ENCODE measurements around the gene SLC6A3. TPM values are rescaled to one million over a fixed set of nuclear protein-coding genes. Genes with fewer than 3 reads are reported as not detected.
"Not testable (repeated sequence)": the region's sequence is repeated elsewhere in the genome, so short reads cannot be mapped to it uniquely, and the experiment has no call there.

The SLC6A3 gene
- polyA plus RNA-seq, 4 donors = 0.03 to 0.30 TPM; not detected in 2

- H3K4me1 ChIP-seq (ENCODE audit: control insufficient read depth in 3 of 3, insufficient read depth in 2 of 3, low read depth in 1 of 3, low read length in 2 of 3) = no peaks in the 10 kb centered on the region
- no peak overlapping the region for H3K4me3 ChIP-seq (ENCODE audit: low read depth in 1 of 3, low read length in 3 of 3)
- peaks cover 0 to 13% (median 11%) of the 10 kb centered on the region in 3 donors for H3K27me3 ChIP-seq (ENCODE audit: control insufficient read depth in 3 of 3, insufficient read depth in 3 of 3, low read length in 3 of 3)
- FAIRE-seq (no peak), DNase-seq (peak in 1 of 2 donors; percentile 14)
- H3K9me3 ChIP-seq (ENCODE audit: control insufficient read depth in 2 of 2, insufficient read depth in 1 of 2, low read depth in 1 of 2, low read length in 1 of 2) = no peaks in the 10 kb centered on the region
- H3K36me3 ChIP-seq (ENCODE audit: control insufficient read depth in 3 of 3, insufficient read depth in 2 of 3, low read depth in 1 of 3, low read length in 3 of 3) = no peaks in the 10 kb centered on the region
- no peak overlapping the region for H3K27ac ChIP-seq (ENCODE audit: low read depth in 1 of 3, low read length in 2 of 3)
- WGBS, 3 donors = 30 to 46% (median 39%) methylated on average over 5 to 6 of the region's 6 CpGs
Measured at GRCh38 chr5:1363160-1363559, 82.1 kb downstream of the SLC6A3 start.

DNA sequence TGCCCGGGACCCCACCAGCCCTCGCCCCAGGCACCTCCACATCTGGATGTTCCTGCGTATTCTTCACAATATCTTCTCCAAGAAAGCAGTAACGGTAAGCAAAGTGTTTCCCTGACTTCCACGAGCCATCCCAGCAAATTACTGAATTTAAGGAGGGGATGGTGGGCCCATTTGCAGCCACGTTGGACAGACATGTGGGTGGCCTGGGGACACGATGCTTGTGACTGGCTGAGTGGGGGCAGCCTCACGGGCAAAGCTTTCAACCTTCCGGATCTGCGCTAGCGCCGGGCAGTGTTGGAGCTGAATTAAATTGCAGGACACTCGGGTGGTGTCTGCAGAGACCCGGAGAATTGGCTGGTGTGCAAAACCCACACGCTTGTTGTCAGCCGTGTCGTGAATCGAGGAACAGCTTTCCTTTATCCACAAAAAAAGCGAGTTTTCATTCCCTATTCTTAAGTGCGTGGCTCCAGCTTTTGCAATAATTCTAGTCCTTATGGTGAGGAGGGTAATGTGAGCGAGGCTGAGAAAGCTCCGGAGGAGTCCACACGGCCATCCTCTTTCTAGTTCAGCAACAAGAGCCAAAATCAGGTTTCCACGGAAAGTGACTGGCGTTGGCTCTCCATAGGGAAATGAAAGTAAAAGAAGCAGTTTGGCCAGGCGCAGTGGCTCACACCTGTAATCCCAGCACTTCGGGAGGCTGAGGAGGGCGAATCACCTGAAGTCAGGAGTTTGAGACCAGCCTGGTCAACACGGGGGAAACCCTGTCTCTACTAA, 82.8 kb downstream of the SLC6A3 start:
- no peaks in the 10 kb centered on the region for H3K36me3 ChIP-seq (ENCODE audit: control insufficient read depth in 3 of 3, insufficient read depth in 2 of 3, low read depth in 1 of 3, low read length in 3 of 3)
- no peaks in the 10 kb centered on the region for H3K4me1 ChIP-seq (ENCODE audit: control insufficient read depth in 3 of 3, insufficient read depth in 2 of 3, low read depth in 1 of 3, low read length in 2 of 3)
- DNase-seq = peak in 1 of 2 donors; percentile 23
- H3K27me3 ChIP-seq (ENCODE audit: control insufficient read depth in 3 of 3, insufficient read depth in 3 of 3, low read length in 3 of 3) = peaks cover 0 to 13% (median 11%) of the 10 kb centered on the region in 3 donors
- no peak overlapping the region for H3K4me3 ChIP-seq (ENCODE audit: low read depth in 1 of 3, low read length in 3 of 3)
- no peak overlapping the region for H3K27ac ChIP-seq (ENCODE audit: low read depth in 1 of 3, low read length in 2 of 3)
- H3K9me3 ChIP-seq (ENCODE audit: control insufficient read depth in 2 of 2, insufficient read depth in 1 of 2, low read depth in 1 of 2, low read length in 1 of 2) = no peaks in the 10 kb centered on the region
- WGBS, 3 donors = 63 to 78% (median 71%) methylated on average over 29 of the region's 29 CpGs
- no peak for FAIRE-seq

DNA sequence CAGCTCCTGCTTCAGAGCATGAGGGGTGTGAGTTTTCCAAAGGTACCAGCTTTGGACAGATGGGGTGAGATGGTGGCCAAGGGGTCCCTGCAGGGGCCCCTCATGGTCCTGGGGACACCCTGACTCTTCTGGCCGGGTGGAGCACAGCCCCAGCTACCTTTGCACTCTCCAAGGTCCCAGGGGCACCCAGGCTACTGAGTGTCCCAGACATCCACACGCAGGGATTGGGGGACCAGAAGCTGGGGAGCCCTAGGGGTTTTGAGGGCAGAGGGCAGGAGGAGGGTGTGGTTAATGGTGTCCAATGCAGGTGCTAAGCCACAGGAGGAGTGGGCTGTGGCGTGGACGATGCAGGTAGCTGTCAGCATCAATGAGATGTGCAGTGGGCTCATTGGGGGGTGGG, 84.4 kb downstream of the SLC6A3 start:
- FAIRE-seq = no peak
- WGBS, 3 donors = 73 to 83% (median 73%) methylated on average over 4 of the region's 4 CpGs
- no peaks in the 10 kb centered on the region for H3K9me3 ChIP-seq (ENCODE audit: control insufficient read depth in 2 of 2, insufficient read depth in 1 of 2, low read depth in 1 of 2, low read length in 1 of 2)
- H3K27ac ChIP-seq (ENCODE audit: low read depth in 1 of 3, low read length in 2 of 3) = no peak overlapping the region
- no peaks in the 10 kb centered on the region for H3K4me1 ChIP-seq (ENCODE audit: control insufficient read depth in 3 of 3, insufficient read depth in 2 of 3, low read depth in 1 of 3, low read length in 2 of 3)
- DNase-seq = no peak
- no peaks in the 10 kb centered on the region for H3K36me3 ChIP-seq (ENCODE audit: control insufficient read depth in 3 of 3, insufficient read depth in 2 of 3, low read depth in 1 of 3, low read length in 3 of 3)
- no peak overlapping the region for H3K4me3 ChIP-seq (ENCODE audit: low read depth in 1 of 3, low read length in 3 of 3)
- H3K27me3 ChIP-seq (ENCODE audit: control insufficient read depth in 3 of 3, insufficient read depth in 3 of 3, low read length in 3 of 3) = peaks cover 0 to 15% (median 15%) of the 10 kb centered on the region in 3 donors

DNA sequence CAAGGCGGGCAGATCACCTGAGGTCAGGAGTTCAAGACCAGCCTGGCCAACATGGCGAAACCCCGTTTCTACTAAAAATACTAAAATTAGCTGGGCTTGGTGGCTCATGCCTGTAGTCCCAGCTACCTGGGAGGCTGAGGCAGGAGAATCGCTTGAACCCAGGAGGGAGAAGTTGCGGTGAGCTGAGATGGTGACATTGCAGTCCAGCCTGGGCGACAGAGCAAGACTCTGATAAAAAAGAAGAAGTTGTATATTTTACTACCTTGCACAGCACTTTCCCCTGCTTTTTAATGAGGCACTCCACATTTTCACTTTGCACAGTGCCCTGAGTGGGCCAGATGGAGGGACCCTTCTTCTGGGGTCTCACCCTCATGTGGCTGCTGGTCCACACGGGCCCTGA, 84.9 kb downstream of the SLC6A3 start:
- not testable (repeated sequence) for FAIRE-seq
- H3K27me3 ChIP-seq (ENCODE audit: control insufficient read depth in 3 of 3, insufficient read depth in 3 of 3, low read length in 3 of 3) = peaks cover 0 to 15% (median 15%) of the 10 kb centered on the region in 3 donors
- 71 to 84% (median 77%) methylated on average over 7 of the region's 7 CpGs for WGBS, 3 donors

DNA sequence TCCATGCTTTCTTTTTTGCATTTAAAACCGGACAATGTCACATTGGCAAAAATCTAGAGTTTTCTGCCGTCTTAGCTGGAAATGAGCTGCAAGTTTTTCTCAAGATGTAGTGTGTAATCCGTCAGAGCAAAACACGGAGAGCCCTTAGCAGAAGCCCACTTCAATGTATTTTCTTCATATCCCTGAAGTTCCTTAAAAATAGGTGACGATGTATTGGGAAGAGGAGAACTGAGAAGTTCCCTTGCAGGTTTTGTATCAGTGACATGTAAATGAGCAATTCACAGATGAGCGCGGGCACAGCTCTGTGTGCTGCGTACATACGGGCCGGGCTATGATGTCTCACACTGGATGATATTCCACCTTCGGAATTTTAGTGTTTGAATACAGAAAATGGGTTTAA, 85.5 kb downstream of the SLC6A3 start:
- WGBS, 3 donors = 80 to 87% (median 83%) methylated on average over 11 of the region's 11 CpGs
- H3K27ac ChIP-seq (ENCODE audit: low read depth in 1 of 3, low read length in 2 of 3) = no peak overlapping the region
- H3K27me3 ChIP-seq (ENCODE audit: control insufficient read depth in 3 of 3, insufficient read depth in 3 of 3, low read length in 3 of 3) = peaks cover 0 to 15% (median 15%) of the 10 kb centered on the region in 3 donors
- H3K4me3 ChIP-seq (ENCODE audit: low read depth in 1 of 3, low read length in 3 of 3) = no peak overlapping the region
- no peak for FAIRE-seq
- H3K4me1 ChIP-seq (ENCODE audit: control insufficient read depth in 3 of 3, insufficient read depth in 2 of 3, low read depth in 1 of 3, low read length in 2 of 3) = no peaks in the 10 kb centered on the region
- no peaks in the 10 kb centered on the region for H3K9me3 ChIP-seq (ENCODE audit: control insufficient read depth in 2 of 2, insufficient read depth in 1 of 2, low read depth in 1 of 2, low read length in 1 of 2)
- DNase-seq = no peak
- no peaks in the 10 kb centered on the region for H3K36me3 ChIP-seq (ENCODE audit: control insufficient read depth in 3 of 3, insufficient read depth in 2 of 3, low read depth in 1 of 3, low read length in 3 of 3)

More for the DNA sequence above, 84.9 kb downstream of the SLC6A3 start:
- H3K27ac ChIP-seq (ENCODE audit: low read depth in 1 of 3, low read length in 2 of 3); H3K9me3 ChIP-seq (ENCODE audit: control insufficient read depth in 2 of 2, insufficient read depth in 1 of 2, low read depth in 1 of 2, low read length in 1 of 2); H3K4me1 ChIP-seq (ENCODE audit: control insufficient read depth in 3 of 3, insufficient read depth in 2 of 3, low read depth in 1 of 3, low read length in 2 of 3); DNase-seq; H3K4me3 ChIP-seq (ENCODE audit: low read depth in 1 of 3, low read length in 3 of 3); H3K36me3 ChIP-seq (ENCODE audit: control insufficient read depth in 3 of 3, insufficient read depth in 2 of 3, low read depth in 1 of 3, low read length in 3 of 3): not testable (repeated sequence)

DNA sequence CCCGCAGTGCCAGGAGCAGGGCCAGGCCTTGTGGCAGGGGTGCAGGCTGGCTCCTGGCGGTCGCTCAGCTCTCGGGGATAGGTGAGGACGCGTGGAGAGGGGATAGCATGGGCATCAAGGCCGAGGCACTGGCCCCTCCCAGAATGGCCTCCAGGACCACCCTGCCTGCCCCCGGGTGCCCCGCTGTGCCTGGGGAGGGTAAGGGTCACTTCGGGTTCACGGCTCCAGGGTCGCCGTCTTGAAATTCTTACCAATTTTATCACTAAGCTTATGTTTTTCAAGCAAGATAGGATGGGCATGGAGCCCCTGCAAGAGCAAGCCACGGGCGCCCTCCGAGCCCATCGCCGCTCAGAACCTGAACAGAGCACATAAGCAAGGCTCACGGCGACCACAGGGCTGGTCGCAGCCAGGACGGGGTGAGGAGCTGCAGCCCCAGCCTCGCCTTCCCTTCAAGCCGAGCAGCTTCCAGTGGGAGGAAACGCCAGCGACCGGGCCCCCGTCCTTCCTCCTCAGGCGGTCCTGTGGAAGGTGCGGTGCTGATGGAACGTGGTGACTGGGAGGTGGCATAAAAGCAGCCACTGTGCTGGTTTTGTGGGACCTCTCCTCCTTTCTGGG, 86.1 kb downstream of the SLC6A3 start:
- H3K4me1 ChIP-seq (ENCODE audit: control insufficient read depth in 3 of 3, insufficient read depth in 2 of 3, low read depth in 1 of 3, low read length in 2 of 3) = no peaks in the 10 kb centered on the region
- no peaks in the 10 kb centered on the region for H3K9me3 ChIP-seq (ENCODE audit: control insufficient read depth in 2 of 2, insufficient read depth in 1 of 2, low read depth in 1 of 2, low read length in 1 of 2)
- H3K27me3 ChIP-seq (ENCODE audit: control insufficient read depth in 3 of 3, insufficient read depth in 3 of 3, low read length in 3 of 3) = peaks cover 0 to 15% (median 12%) of the 10 kb centered on the region in 3 donors
- no peaks in the 10 kb centered on the region for H3K36me3 ChIP-seq (ENCODE audit: control insufficient read depth in 3 of 3, insufficient read depth in 2 of 3, low read depth in 1 of 3, low read length in 3 of 3)
- no peak overlapping the region for H3K27ac ChIP-seq (ENCODE audit: low read depth in 1 of 3, low read length in 2 of 3)
- DNase-seq (no peak), FAIRE-seq (no peak)
- 78 to 83% (median 81%) methylated on average over 30 to 31 of the region's 31 CpGs for WGBS, 3 donors
- no peak overlapping the region for H3K4me3 ChIP-seq (ENCODE audit: low read depth in 1 of 3, low read length in 3 of 3)

GRCh38 chr5:1358726-1359025, 86.6 kb downstream of the SLC6A3 start:
- 73 to 80% (median 78%) methylated on average over 10 of the region's 10 CpGs for WGBS, 3 donors
- DNase-seq = no peak
- no peaks in the 10 kb centered on the region for H3K4me1 ChIP-seq (ENCODE audit: control insufficient read depth in 3 of 3, insufficient read depth in 2 of 3, low read depth in 1 of 3, low read length in 2 of 3)
- H3K9me3 ChIP-seq (ENCODE audit: control insufficient read depth in 2 of 2, insufficient read depth in 1 of 2, low read depth in 1 of 2, low read length in 1 of 2) = no peaks in the 10 kb centered on the region
- no peak overlapping the region for H3K27ac ChIP-seq (ENCODE audit: low read depth in 1 of 3, low read length in 2 of 3)
- H3K4me3 ChIP-seq (ENCODE audit: low read depth in 1 of 3, low read length in 3 of 3) = no peak overlapping the region
- no peaks in the 10 kb centered on the region for H3K36me3 ChIP-seq (ENCODE audit: control insufficient read depth in 3 of 3, insufficient read depth in 2 of 3, low read depth in 1 of 3, low read length in 3 of 3)
- no peak for FAIRE-seq
- peaks cover 0 to 13% (median 11%) of the 10 kb centered on the region in 3 donors for H3K27me3 ChIP-seq (ENCODE audit: control insufficient read depth in 3 of 3, insufficient read depth in 3 of 3, low read length in 3 of 3)

DNA sequence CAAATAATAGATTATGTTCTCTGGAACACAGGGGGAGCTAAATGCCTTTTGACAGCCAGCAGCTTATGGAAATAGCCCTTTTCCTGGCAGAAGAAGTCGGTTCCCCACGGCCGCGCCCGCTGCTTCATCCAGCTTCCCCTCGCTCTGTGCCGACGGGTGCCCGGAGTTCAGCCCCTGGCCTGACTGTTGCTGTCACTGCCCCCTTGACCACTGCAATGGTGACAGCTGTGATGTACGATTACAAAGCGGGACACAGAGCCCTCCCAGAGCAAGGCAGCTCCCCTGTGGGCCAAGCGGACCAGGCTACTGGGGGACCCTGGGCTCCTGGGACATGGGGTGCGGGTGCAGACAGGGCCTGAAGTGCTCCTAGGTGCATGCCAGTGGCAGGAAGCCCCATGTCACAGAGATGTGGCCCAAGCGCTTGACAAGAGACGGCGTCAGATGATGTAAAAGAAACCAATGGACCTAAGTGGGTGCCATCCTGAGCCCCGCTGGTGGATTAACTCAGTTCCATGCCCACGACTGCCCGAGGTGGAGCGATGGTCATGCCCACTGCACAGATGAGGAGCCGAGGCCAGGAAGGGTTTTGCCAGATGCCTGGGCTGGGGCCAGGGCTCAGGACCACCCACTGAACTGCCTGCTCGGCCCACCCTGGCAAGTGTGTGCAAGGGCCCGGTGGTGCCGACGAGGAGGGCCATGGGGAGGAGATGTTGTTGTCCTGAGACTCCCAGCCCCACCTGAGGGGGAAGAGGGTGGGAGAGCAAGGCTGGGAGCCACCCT, 87.1 kb downstream of the SLC6A3 start:
- no peaks in the 10 kb centered on the region for H3K9me3 ChIP-seq (ENCODE audit: control insufficient read depth in 2 of 2, insufficient read depth in 1 of 2, low read depth in 1 of 2, low read length in 1 of 2)

More for the DNA sequence above, 87.1 kb downstream of the SLC6A3 start:
- H3K27ac ChIP-seq (ENCODE audit: low read depth in 1 of 3, low read length in 2 of 3) = no peak overlapping the region
- no peak overlapping the region for H3K4me3 ChIP-seq (ENCODE audit: low read depth in 1 of 3, low read length in 3 of 3)
- 89 to 91% (median 90%) methylated on average over 25 of the region's 25 CpGs for WGBS, 3 donors
- DNase-seq (no peak), FAIRE-seq (no peak)
- H3K36me3 ChIP-seq (ENCODE audit: control insufficient read depth in 3 of 3, insufficient read depth in 2 of 3, low read depth in 1 of 3, low read length in 3 of 3) = no peaks in the 10 kb centered on the region
- peaks cover 0 to 10% (median 6%) of the 10 kb centered on the region in 3 donors for H3K27me3 ChIP-seq (ENCODE audit: control insufficient read depth in 3 of 3, insufficient read depth in 3 of 3, low read length in 3 of 3)
- no peaks in the 10 kb centered on the region for H3K4me1 ChIP-seq (ENCODE audit: control insufficient read depth in 3 of 3, insufficient read depth in 2 of 3, low read depth in 1 of 3, low read length in 2 of 3)

All from small intestine (tissue), 7 donors.